Testis (tissue), 3 donors: ENCODE measurements around the gene ARL9. TPM values are rescaled to one million over a fixed set of nuclear protein-coding genes. Genes with fewer than 3 reads are reported as not detected.

Source experiments
- DNase-seq: peaks from one replicate; pipeline ENCODE4 v3.0.0-alpha.2; 2019
- H3K27ac ChIP-seq, 2 donors: fragments of 200-600 bp; sonication (generic); one replicate each; pipeline ENCODE4 v1.5.1; 2019
- H3K27me3 ChIP-seq: fragments of 200-600 bp; sonication (generic); one replicate; pipeline ENCODE4 v1.5.1; 2019
- H3K36me3 ChIP-seq: fragments of 200-600 bp; sonication (generic); one replicate; pipeline ENCODE4 v1.5.1; 2017; ENCODE audit warnings: low read depth; ENCODE audit errors: missing control alignments
- H3K4me1 ChIP-seq: fragments of 200-600 bp; sonication (generic); one replicate; pipeline ENCODE4 v1.5.1; 2019
- H3K4me3 ChIP-seq, 2 donors: fragments of 200-600 bp; sonication (generic); one replicate each; pipeline ENCODE4 v1.5.1; 2017 to 2019
- H3K9me3 ChIP-seq: fragments of 200-600 bp; sonication (generic); one replicate; pipeline ENCODE4 v1.5.1; 2017
- POLR2A ChIP-seq: fragments of 450-650 bp; IDR thresholded peaks from one replicate; pipeline ENCODE4 v1.6.1; 2017; ENCODE audit warnings: antibody characterized with exemption, mild to moderate bottlenecking, moderate library complexity
- WGBS, 2 donors: methylation state at CpG; one replicate each; pipeline ENCODE4 v1.1.5; 2018; 5-methylcytosine and 5-hydroxymethylcytosine counted together
- intact Hi-C: fragments of 100-400 bp; cut with DNase I; formaldehyde crosslinking; loops from one replicate; pipeline ENCODE4 v1.15.1; 2023; ENCODE audit warnings: low total_unique reads
- polyA plus RNA-seq: library from polyadenylated mRNA; stranded (reverse); fragments of 350-450 nt; fragmentation: Illumina TruSeq; extraction: RNeasy Lipid Tissue Mini Kit (QIAGEN cat#74804); gene quantifications from one replicate; pipeline ENCODE4 v1.2.3, GENCODE V29; 2014; ENCODE audit warnings: low read depth, low replicate concordance; ENCODE audit not compliant: insufficient read depth
- total RNA-seq, 2 donors: library from RNA; depleted of rRNA; stranded (reverse); fragments of >200 nt; gene quantifications; one replicate each; pipeline ENCODE4 v1.2.3, GENCODE V29; 2016
- TF ChIP-seq, protein P1 (sequence below), 3 experiments: fragments of 450-650 bp in 2 of 3; fragments of 200-600 bp in 1 of 3; sonication (generic) in 1 of 3; IDR thresholded peaks; one replicate each; pipeline ENCODE4 v1.5.1; 2016 to 2019; ENCODE audit warnings: antibody characterized with exemption in 3 of 3, mild to moderate bottlenecking in 2 of 3, moderate library complexity in 1 of 3

Gene ARL9
- total and polyA plus RNA-seq, 3 donors from 2014 or later, result 1.3 to 5.9 (median 4.7) TPM

DNA sequence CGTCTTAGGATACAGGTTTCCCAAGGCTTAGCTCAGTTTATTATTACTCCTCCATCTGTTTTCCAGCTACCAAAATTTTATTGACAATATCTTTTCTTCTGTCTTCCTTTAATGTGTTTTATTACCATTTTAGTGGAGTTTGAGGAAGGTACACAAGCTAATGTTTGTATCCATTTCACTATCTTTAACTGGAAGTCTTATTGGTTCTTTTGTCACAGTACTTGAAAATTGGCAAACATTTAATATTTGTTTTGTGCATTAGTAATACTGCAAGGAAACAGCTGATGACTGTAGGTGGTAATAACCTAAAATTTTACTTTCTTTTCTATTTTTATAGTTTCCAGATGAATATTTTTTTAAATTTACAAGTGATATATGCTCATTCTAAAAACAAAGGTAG is 9.3 kb upstream of the ARL9 start:
- no peaks in the 10 kb centered on the region for H3K36me3 ChIP-seq
- no peak overlapping the region for H3K27ac ChIP-seq
- H3K4me3 ChIP-seq, result no peak overlapping the region
- TF ChIP-seq, protein P1, sequence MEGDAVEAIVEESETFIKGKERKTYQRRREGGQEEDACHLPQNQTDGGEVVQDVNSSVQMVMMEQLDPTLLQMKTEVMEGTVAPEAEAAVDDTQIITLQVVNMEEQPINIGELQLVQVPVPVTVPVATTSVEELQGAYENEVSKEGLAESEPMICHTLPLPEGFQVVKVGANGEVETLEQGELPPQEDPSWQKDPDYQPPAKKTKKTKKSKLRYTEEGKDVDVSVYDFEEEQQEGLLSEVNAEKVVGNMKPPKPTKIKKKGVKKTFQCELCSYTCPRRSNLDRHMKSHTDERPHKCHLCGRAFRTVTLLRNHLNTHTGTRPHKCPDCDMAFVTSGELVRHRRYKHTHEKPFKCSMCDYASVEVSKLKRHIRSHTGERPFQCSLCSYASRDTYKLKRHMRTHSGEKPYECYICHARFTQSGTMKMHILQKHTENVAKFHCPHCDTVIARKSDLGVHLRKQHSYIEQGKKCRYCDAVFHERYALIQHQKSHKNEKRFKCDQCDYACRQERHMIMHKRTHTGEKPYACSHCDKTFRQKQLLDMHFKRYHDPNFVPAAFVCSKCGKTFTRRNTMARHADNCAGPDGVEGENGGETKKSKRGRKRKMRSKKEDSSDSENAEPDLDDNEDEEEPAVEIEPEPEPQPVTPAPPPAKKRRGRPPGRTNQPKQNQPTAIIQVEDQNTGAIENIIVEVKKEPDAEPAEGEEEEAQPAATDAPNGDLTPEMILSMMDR (IDR thresholded peaks at IDR 0.05), result no peak
- TF ChIP-seq POLR2A, result no peak
- H3K27me3 ChIP-seq, result no peaks in the 10 kb centered on the region
- H3K4me1 ChIP-seq, result no peaks in the 10 kb centered on the region
- 88 to 95% methylated on average over 1 of the region's 1 CpG for WGBS, 2 donors
- intact Hi-C loops, result no loop called here
- no peaks in the 10 kb centered on the region for H3K9me3 ChIP-seq
- no peak for DNase-seq

DNA sequence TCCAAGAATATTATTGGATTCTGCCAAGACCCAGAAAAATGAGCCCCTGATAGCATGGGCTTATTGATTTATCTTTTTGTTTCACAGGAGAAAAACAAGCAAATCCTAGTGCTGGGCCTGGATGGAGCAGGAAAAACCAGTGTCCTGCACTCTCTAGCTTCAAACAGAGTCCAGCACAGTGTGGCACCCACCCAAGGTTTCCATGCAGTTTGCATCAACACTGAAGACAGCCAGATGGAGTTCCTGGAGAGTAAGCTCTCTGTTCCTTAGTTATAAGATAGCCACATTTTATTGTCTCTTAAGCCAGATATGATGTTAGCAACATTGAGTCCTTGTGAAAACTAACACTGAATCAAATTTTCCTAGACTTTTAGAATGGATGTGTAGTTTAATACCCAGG is 5.5 kb downstream of the ARL9 start:
- intact Hi-C loops, result no loop called here
- DNase-seq, result peak; percentile 74
- H3K27ac ChIP-seq, result no peak overlapping the region

DNA sequence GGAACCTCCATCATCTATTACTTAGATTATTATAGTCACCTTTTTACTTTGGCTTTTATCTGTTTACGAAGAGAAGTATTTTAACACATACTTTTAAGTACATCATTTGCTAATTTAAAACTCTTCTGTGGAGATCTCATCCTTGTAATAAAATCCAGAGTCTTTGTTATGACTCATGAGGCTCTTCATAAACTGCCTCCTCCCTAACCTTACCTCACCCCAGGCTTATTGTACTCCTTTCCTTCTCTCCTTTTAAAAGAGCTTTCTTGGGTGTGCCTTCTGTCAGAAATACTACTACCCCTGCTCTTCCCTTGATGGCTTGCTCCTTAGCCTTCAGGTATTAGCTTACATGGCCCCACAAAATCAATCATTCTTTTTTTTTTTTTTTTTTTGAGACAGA is 6.6 kb downstream of the ARL9 start:
- no peak for DNase-seq
- Histone ChIP-seq H3K36me3 (no peaks in the 10 kb centered on the region), H3K9me3 (no peaks in the 10 kb centered on the region), H3K27ac (no peak overlapping the region), H3K4me3 (no peak overlapping the region), H3K4me1 (peaks cover 9% of the 10 kb centered on the region), H3K27me3 (no peaks in the 10 kb centered on the region)
- intact Hi-C loops, result no loop called here
- WGBS, 2 donors, result 91 to 98% methylated on average over 1 of the region's 1 CpG
- TF ChIP-seq POLR2A, result no peak
- TF ChIP-seq, protein P1 (IDR thresholded peaks at IDR 0.05), result no peak

More for the DNA sequence above, 5.5 kb downstream of the ARL9 start:
- no peaks in the 10 kb centered on the region for H3K27me3 ChIP-seq
- H3K4me3 ChIP-seq, result no peak overlapping the region
- peaks cover 14% of the 10 kb centered on the region for H3K4me1 ChIP-seq
- H3K36me3 ChIP-seq, result no peaks in the 10 kb centered on the region
- TF ChIP-seq, protein P1 (IDR thresholded peaks at IDR 0.05), result no peak
- no peak for TF ChIP-seq POLR2A
- H3K9me3 ChIP-seq, result no peaks in the 10 kb centered on the region

DNA sequence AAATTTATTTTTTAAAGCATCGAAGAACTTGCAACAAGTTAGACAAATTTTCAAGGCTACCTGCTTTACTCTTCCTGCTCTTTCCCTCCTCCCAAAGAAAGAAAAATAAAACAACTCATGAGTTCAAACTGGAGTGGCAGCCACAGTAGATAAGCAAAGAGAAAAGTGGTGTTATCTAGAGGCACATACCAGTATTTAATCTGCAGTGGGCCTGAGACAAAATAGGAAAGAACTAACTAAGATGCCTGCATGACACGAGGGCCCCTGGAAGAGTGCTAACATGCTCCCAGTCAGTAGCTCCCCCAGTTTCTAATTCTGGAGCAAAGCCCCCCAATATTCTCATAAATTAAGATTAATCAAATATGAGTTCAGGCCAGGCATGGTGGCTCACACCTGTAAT is 7.9 kb downstream of the ARL9 start:
- Histone ChIP-seq H3K36me3 (no peaks in the 10 kb centered on the region), H3K4me1 (peaks cover 9% of the 10 kb centered on the region), H3K4me3 (no peak overlapping the region), H3K27me3 (no peaks in the 10 kb centered on the region), H3K9me3 (no peaks in the 10 kb centered on the region), H3K27ac (no peak overlapping the region)
- TF ChIP-seq, protein P1 (IDR thresholded peaks at IDR 0.05), result no peak
- TF ChIP-seq POLR2A, result no peak
- intact Hi-C loops, result no loop called here
- WGBS, 2 donors, result 40 to 54% methylated on average over 2 of the region's 2 CpGs
- no peak for DNase-seq
